Measurements from ENCODE around the gene PPIP5K1. TPM values are rescaled to one million over a fixed set of nuclear protein-coding genes. Genes with fewer than 3 reads are reported as not detected.

Gene PPIP5K1
- total RNA-seq, 4 donors from 2014 or later, result 60.5 to 273 (median 84.0) TPM

- 12 to 29% methylated on average over 11 to 31 of the region's 39 CpGs for WGBS, 2 donors (ENCODE audit: low coverage in 1 of 2)
Measured at GRCh38 chr15:43511012-43511885, 78.8 kb downstream of the PPIP5K1 start.

GRCh38 chr15:43510200-43511011, 79.6 kb downstream of the PPIP5K1 start:
- H3K27me3 ChIP-seq, result no peaks in the 10 kb centered on the region
- peak overlapping the region; percentile 75 to 92 (median 86) for H3K27ac ChIP-seq
- no peaks in the 10 kb centered on the region for H3K9me3 ChIP-seq
- DNase-seq, result peak; percentile 98
- no peaks in the 10 kb centered on the region for H3K36me3 ChIP-seq
- H3K4me1 ChIP-seq, result peaks cover 6 to 42% (median 18%) of the 10 kb centered on the region in 4 donors
- TF ChIP-seq CTCF (IDR thresholded peaks at IDR 0.05) (peak in 3 of 5 experiments; percentile 13 to 26 (median 24)), POLR2A (IDR thresholded peaks at IDR 0.05) (peak; percentile 42), POLR2AphosphoS5 (IDR thresholded peaks at IDR 0.05) (peak; percentile 47 to 56 (median 48)), EP300 (IDR thresholded peaks at IDR 0.05; ENCODE audit: low read depth) (no peak)
- WGBS, 2 donors (ENCODE audit: low coverage in 1 of 2), result 0 to 2% methylated on average over 2 to 20 of the region's 41 CpGs
- intact Hi-C loops (cut with DNase I; ENCODE audit: low total_unique reads) (no loop called here), in situ Hi-C loops (cut with MboI; ENCODE audit: low pct_ligation_motif_present in 1 of 4, low pct_unique_long_range_greater_than_20kb in 1 of 4, low sequenced_read_pairs in 3 of 4) (no loop called here)
- H3K4me3 ChIP-seq, result peak overlapping the region; percentile 47 to 67 (median 58)

More at GRCh38 chr15:43511012-43511885, 78.8 kb downstream of the PPIP5K1 start:
- no peaks in the 10 kb centered on the region for H3K27me3 ChIP-seq
- DNase-seq, result no peak
- H3K4me1 ChIP-seq, result peaks cover 10 to 49% (median 23%) of the 10 kb centered on the region in 4 donors
- in situ Hi-C loops (cut with MboI; ENCODE audit: low pct_ligation_motif_present in 1 of 4, low pct_unique_long_range_greater_than_20kb in 1 of 4, low sequenced_read_pairs in 3 of 4) (no loop called here), intact Hi-C loops (cut with DNase I; ENCODE audit: low total_unique reads) (no loop called here)
- peak overlapping the region; percentile 6 to 92 (median 82) for H3K27ac ChIP-seq
- H3K36me3 ChIP-seq, result no peaks in the 10 kb centered on the region
- H3K9me3 ChIP-seq, result no peaks in the 10 kb centered on the region
- TF ChIP-seq POLR2A (IDR thresholded peaks at IDR 0.05), result no peak
- peak in 2 of 5 experiments; percentile 20 to 22 for TF ChIP-seq CTCF (IDR thresholded peaks at IDR 0.05)
- TF ChIP-seq POLR2AphosphoS5 (IDR thresholded peaks at IDR 0.05), result no peak
- H3K4me3 ChIP-seq, result peak overlapping the region; percentile 28 to 67 (median 50)

GRCh38 chr15:43509660-43510199, 80.3 kb downstream of the PPIP5K1 start:
- Histone ChIP-seq H3K9me3 (no peaks in the 10 kb centered on the region), H3K27me3 (no peaks in the 10 kb centered on the region), H3K4me1 (peaks cover 6 to 41% (median 17%) of the 10 kb centered on the region in 4 donors), H3K4me3 (peak overlapping the region in 3 of 4 donors; percentile 47 to 67 (median 53)), H3K27ac (peak overlapping the region; percentile 75 to 92 (median 86)), H3K36me3 (no peaks in the 10 kb centered on the region)
- WGBS, 2 donors (ENCODE audit: low coverage in 1 of 2), result 51 to 63% methylated on average over 3 to 8 of the region's 8 CpGs
- intact Hi-C loops (cut with DNase I; ENCODE audit: low total_unique reads) (no loop called here), in situ Hi-C loops (cut with MboI; ENCODE audit: low pct_ligation_motif_present in 1 of 4, low pct_unique_long_range_greater_than_20kb in 1 of 4, low sequenced_read_pairs in 3 of 4) (no loop called here)
- DNase-seq, result no peak
- TF ChIP-seq POLR2A (IDR thresholded peaks at IDR 0.05) (no peak), POLR2AphosphoS5 (IDR thresholded peaks at IDR 0.05) (peak in 1 of 3 donors; percentile 36), CTCF (IDR thresholded peaks at IDR 0.05) (no peak), EP300 (IDR thresholded peaks at IDR 0.05; ENCODE audit: low read depth) (no peak)

Data from transverse colon (tissue), 4 donors.